Hepatic stellate cell (primary cell): ENCODE measurements around the gene MYL6B.
A peak's percentile ranks its signal among the peaks of the same experiment; 100 is the strongest.

ENCODE experiments used
- DNase-seq: peaks from one replicate; pipeline ENCODE4 v3.0.0; 2011; ENCODE audit warnings: low spot score

Gene MYL6B

DNA sequence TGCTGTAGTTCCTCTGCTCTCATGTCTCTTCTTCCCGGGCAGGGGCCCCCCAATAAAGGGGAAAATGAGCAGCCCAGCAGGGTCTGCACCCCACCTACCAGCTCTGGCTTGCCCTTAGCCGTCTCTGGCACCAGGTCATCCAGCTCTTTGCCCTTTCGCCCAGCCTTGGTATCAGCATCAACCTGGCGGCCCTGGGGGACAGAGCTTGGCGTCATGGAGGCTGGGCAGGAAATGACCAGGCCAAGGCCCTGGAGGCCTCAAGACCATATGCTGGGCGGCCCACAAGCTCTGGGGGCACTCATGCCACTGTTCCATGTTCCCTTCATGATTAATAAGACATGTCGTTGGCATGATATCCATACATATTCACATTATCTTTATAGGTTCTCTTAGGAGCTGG lies 20.5 kb downstream of the MYL6B start:
- DNase-seq: no peak

DNA sequence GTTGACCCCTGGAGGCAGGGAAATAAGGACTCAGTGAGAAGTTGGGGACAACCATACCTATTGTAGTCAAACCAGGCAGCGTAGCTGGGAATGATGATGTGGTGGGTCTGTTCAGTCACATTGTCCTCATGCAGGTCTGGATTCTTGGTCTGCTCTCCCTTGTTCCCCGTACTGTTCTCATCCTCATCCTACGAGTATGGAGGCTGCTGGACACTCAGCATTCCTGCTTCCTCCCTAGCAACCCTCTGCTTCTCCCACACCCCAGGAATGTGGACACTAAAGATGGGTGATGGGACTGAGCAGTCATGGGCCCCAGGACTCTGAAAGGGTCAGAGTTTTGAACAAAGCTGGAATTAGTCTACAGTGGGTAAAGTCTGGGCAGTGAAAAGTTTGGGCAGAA lies 26.0 kb downstream of the MYL6B start:
- DNase-seq: no peak

DNA sequence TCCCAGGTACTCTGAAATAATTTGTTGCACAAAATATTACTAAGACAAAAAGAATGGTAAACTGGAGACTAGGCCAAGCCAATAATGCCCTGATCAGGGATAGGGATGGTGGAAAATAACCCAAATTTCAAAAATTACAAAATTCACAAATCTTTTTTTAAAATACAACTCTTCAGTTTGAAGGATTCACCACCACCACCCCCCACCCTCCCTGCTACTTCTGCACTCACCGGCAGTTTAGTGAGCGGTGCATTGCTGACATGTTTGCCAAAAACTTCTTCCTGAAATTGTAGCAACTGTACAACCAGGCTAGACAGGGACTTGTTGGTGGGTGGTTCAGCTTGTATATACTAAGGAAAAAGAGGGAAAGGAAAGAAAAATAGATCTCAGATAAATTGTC lies 34.6 kb downstream of the MYL6B start:
- no peak for DNase-seq

DNA sequence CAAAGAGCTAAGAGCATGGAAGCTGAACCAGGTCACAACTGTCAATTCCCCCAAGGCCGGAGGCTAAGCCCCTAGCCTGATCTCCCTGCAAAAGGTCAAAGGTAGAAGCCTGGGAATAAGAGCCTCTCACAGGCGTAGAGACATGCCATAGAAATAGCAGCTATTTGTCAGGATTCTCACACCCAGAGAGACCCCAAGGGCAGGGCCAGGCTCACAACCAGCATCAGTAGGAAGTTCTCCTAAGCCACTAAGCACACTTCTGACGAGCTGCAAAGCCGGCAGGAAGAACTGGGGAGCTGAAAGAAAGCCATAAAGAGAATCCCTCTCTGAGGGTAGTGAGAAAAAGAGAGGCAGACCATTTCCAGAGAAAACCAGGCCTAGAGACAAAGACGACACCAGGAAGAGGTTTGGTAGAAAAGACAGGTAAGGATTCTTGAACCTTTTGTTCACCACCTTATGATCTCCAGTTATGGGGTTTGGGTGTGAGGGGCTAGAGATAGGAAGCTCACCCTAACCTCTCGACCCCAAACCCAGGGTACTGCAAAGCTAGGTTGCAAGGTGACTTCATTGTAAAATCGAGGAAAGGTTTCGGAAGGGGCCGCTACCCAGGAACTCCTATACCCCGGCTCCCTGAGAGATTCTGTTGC lies 35.9 kb downstream of the MYL6B start:
- no peak for DNase-seq

DNA sequence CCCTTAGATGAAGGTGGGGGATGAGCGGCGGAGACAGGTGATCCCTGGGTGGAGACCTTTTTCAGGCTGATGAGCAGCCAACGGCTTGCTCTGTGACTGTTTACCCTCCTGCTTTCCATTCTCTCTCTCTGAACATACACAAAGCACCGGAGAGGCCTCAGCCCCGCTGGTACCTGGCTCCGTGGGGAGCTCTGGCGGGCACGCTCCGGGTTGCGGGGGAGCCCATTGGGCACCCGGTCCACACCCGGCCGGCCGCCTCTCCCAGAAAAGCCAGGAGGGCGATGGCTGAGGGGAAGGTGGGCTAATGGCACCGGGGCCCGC lies 36.4 kb downstream of the MYL6B start:
- no peak for DNase-seq

DNA sequence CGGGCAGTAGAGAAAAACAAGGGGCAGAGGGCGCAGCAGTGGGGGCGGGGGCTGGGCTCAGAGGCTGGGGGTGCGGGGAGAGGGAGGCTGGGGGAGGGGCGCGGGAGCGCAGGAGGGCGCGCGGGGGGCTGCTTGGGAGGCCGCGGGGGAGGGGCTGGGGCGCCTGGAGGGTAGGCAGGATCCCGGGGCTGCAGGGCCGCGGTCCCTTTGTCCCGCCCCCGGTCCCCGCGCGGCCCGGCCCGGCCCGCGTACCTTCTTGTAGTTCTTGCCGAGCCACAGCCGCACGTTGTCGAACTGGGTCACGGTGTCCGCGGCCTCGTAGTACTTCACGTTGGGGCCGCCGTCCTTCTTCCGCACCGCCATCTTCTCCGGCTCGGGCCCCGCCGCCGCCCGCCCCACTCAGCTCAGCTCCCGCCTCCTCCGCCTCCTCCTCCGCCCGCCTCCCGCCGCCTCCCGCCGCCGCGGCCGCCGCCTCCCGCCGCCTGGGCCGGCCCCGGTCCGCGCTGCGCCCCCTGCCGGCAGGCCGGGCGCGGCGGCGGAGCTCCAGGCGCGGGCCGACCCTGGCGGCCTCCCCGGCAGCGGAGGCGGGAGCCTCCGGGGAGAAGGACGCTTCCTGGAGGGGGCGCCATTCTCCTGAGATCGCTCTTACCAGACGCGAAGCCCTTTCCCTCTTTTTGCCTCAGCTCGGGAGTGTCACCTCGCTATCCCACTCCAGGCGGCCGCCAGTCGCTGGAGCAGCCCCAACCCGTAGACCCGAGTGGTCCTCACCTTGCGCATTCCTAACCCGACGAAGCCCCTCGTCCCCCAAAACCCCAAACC lies 36.9 kb downstream of the MYL6B start, which contains the start of gene SMARCC2:
Gene SMARCC2, minus strand, starts transcription at position 385 of the 819 bp plus-strand sequence. Its CDS starts 22 bp downstream, at position 363.
- DNase-seq: peak; percentile 92

DNA sequence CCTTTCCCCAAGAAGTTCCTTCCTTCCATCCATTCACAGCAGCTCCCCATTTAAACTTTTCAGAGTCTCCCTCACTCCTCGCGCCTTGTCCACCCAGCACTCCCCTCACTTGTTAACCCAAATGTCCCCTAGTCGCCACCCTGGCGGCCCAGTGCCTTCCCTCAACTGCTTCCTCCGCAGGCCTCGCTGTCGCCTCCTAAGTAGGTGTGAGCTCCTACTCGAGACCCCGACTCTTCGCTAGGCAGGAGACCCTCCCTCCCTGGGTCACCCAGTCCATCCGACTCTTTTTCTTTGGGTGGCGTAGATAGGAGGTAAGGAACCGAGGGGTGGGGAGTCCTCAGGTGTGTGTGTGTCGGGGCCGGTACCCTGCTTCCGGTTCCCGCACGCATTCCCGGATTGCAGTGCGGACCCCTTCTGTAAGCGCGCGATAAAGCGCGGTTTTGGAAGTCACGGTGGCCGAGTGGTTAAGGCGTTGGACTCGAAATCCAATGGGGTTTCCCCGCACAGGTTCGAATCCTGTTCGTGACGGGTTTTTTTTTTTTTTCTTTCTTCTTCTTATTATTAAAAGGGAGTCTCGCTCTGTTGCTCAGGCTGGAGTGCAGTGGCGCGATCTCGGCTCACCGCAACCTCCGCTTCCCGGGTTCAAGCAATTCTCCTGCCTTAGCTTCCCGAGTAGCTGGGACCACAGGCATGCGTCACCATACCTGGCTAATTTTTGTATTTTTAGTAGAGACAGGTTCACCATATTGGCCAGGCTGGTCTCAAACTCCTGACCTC lies 37.7 kb downstream of the MYL6B start:
- peak; percentile 63 for DNase-seq

DNA sequence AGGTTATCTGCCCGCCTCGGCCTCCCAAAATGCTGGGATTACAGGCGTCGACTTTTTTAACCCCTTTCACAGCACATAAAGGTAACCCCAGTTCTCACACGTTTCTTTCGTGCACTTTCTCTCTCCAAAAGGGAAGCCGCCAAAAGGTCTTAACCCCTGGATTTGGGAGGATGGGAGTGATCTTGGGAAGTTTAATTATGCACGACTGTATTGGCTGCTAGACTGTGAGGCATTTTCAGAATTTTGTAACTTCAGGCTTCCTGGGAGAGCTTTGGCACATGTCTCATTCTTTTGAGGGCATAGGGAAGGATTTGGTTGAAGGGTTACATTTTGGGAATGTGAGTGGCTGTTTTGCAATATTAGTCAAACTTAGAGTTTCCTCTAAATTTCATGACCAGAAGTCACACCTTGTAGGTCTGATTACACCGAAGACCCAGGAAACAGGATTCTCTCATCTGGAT lies 38.3 kb downstream of the MYL6B start:
- DNase-seq: peak; percentile 26

DNA sequence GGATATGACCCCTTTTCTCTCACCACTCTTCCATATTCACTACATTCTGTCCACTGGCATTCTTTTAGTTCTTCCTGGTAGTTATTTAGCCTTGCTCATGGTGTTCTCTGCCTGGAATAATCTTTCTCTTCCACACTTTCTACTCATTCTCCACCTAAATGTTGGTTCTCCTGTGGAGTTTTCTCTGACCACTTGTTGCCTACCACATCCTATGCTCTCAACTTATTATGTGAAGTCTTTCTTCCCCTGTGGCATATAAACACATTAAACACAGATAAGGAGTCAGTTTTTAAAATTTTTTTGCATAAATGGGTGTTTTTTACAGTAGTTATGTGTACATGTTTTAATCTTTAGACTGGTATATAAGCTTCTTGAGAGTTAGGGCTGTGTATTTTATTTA lies 40.2 kb downstream of the MYL6B start:
- DNase-seq: no peak

DNA sequence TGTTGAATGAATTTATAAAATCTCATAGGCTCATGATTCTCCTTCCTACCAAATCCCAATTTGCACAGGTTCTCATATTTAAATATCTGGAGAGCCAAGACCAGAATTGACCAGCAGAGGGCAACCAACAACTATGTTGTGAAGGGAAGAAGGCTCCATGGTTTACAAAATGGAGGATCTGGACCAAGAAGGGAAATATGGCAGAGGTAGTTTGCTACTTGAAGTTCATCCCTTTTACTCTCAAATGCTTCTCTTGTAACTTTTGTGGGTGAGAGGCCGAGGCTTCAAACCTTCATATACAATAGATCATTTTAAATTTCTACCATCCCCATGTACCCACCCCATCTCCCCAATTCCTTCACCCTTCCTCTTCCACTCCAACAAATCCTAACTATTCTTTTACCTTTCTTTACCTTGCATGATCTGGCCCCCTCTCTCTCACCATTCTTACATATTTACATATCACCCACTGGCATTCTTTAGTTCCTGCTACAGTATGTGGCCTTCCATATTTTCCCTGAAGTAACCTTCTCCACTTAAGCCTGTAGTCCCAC lies 40.7 kb downstream of the MYL6B start:
- peak; percentile 75 for DNase-seq

DNA sequence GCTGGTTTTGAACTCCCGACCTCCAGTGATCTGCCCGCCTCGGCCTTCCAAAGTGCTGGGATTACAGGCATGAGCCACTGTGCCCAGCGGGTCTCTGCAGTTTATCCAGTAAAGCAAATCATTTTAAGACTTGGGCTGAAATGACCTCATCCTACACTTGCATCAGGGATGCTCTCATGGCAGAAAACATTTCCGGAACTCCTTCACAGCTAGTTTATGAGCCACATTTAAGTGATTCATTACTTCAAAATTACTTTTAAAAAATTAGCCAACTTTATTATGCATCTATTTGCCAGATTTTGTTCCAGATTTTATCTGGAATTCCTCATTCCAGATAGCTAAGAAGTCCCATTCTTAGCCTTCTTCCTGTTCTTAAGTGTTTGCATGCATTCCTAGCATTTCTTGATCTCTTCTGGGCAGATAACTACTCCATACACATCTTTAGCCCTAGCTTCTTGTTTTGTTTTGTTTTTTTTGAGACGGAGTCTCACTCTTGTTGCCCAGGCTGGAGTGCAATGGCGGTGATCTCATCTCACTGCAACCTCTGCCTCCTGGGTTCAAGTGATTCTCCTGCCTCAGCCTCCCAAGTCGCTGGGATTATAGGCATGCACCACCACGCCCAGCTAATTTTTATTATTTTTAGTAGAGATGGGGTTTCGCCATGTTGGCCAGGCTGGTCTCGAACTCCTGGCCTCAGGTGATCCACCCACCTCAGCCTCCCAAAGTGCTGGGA lies 44.6 kb downstream of the MYL6B start:
- peak; percentile 82 for DNase-seq

DNA sequence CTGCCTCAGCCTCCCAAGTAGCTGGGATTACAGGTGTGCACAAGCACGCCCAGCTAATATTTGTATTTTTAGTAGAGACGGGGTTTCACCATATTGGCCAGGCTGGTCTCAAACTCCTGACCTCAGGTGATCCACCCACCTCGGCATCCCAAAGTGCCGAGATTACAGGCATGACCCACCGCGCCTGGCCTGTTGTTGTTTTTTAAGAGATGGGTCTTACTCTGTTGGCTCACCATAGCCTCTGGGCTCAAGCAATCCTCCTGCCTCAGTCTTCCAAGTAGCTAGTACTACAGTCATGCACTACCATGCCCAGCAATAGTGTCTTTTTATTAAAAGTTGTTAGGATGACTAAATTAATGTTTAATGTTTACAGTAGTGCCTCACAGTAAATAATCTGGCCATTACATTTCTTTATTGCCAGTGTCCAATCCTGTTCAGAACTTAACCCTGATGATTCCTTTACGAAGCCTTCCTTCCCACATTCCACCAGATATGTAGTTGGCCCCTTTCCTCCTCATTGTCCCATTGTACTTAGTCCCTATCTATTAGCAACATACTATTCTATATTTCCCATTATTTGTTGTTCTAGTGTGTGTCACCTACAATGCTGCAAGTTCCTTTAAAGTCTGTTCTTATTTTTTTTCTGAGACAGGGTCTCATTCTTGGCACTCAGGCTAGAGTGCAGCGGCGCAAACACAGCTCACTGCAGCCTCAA lies 45.7 kb downstream of the MYL6B start:
- DNase-seq: no peak

DNA sequence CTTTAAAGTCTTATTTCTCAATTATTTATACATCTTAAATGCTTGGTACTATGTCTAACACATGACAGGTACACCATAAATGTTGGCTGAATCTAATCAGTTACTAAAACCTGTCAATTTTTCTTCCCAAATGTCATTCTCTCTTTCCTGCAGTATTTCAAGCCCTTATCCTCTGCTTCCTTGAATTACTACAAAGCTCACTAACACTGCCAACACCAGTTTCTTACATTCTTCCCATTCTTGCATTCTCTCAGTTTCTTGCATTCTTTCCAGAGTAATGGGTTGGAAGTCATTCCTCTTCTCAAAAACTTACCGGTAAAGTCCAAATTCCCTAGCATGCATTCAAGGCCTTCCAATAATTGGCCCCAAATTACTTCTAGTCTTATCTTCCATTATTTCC lies 46.4 kb downstream of the MYL6B start:
- DNase-seq: no peak

DNA sequence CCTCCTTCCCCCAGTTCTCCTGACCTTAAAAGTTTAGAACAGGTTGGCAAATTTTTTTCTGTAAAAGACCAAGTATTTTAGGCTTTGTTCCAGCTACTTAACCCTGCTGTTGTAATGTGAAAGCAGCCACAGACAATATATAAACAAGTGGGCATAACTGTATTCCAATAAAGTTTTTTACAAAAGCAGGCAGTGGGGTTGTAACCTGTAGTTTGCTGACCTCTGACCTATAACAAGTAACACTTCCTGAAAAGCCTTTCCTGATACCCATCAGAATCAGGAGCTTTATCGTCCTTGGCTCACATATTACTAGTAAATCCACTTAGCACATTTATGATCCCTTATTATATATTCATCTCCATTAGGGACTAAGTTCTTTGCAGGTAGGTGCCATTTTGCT lies 50.0 kb downstream of the MYL6B start:
- no peak for DNase-seq

DNA sequence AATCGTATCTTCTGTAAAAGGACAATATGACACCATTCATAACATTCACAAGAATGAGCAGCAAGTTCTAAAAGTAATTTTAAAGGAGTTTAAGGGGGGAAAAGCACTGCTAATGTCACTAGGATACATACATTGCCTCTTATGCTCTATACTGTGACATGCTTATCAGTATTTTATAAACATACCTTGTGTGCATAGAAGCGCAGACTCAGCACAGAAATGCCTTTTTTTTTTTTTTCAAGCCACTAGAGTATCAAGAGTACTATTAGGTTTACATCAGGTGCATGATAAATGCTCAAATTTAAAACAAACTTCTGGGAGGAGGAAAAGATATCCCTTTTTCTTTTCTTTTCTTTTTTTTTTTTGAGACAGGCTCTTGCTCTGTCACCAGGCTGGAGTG lies 50.5 kb downstream of the MYL6B start:
- DNase-seq: no peak

DNA sequence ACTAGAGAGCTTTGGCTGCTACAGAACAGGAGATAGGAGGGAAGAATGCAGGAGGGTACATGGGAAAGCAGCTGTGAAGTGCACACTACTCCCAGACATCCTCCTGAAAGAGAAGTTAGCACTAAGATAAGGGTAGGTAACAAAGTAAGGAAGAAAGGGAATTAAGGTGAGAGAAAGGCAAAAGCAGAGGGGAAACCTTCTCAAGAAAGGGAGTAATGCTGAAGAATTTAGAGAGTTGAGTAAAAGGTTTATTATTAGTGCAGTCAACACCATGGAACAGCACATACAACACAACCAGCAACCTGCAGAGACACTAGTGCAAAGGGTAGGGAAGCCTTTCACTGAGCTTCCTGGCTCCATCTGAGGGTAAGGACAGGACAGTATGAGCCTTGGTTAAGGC lies 51.9 kb downstream of the MYL6B start:
- no peak for DNase-seq

DNA sequence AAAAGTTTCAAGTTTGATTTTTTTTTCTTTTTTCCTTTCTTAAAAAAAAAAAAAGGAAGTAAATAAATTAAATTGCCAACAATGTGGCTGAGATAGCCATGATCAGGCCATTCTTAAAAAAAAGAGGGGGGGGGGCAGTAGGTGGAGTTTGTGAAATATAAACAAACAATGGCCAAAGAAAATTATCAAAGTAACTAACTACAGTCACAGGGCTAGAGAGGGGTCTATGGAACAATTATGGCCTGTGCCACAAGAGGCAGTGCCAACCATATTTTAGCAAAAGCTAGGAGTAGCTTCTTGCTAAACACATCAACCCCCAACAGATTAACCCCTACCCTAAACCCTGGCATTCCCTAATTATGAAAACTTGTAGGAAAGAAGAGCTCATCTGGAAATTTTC lies 53.1 kb downstream of the MYL6B start:
- DNase-seq: no peak

DNA sequence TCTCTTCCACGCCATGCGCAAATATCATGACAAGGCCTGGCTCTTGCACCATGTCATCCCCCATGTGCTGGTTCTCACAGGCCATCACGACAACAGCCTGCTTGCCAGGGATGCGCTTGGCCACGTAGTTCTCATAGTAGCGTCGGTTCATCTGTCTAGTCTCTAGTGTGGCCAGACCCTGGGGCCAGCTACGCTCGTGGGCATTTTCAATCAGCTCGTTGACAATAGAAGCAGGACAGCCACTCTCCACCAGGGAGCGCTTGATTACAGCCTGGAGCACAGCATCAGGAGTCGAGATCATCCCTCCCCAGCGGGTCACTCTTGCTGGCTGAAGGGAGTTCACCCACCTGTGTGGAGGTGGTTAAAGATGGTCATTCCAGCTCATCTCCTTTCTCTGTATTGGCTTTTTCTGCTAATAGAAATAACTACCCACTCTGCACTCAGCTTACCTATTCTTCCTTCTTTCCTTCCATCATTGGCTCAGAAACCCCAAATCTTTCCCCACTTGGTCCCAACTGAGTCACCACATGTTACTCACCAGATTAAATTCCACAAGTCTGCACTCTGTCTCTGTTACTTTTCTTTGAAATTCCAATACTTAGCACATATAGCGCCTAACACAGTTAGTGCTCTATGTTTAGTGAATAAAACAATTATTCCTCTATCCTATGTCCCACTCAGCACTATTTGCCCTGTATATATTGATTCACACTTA lies 54.2 kb downstream of the MYL6B start:
- peak; percentile 57 for DNase-seq
